ENCODE measurements around the gene SH3BP5.
"Not testable (repeated sequence)": the region's sequence is repeated elsewhere in the genome, so short reads cannot be mapped to it uniquely, and the experiment has no call there.

Gene SH3BP5

GRCh38 chr3:15332405-15333098 is at the start of gene SH3BP5:
Gene SH3BP5 (minus strand): TSS chr3:15332586. CDS start chr3:15332408, 178 bp downstream.
- no peak for DNase-seq (ENCODE audit: low read depth)

DNA sequence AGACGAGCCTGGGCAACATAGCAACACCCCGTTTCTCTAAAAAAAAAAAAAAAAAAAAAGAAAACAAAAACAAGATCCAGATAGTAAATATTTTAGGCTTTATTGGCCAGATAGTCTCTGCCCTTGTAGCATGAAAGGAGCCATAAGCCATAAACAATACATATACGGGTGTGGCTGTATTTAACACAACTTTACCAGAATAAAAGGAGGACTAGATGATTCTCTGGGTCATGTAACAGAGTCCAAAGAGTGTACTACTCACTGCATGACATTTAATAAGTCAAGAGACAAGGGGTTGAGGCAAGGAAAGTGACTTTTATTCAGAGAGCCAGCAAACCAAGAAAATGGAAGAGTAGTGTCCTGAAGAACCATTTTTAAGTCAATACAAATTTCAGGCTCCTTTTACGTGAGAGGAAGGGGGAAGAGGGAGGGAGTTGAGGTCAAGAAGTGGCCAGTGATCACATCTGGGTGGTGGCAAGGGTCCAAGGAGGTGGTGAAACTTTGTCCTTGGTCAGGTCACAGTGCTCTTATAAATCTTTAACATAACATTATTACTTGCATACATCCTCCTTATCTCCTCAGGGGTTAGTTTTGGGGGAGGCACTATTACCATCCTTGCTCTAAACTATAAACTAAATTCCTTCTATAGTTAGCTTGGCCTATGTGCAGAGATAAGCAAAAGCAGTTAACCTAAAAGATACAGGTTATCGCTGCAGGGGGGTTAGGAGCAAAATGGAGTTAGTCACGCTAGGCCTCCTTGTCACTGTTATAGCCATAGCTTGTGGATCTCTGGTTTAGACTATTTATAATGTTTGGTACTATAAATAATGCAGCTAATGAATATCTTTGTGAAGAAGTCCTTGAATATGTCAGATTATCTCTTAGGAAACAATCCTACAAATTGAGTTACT is 48.8 kb upstream of the SH3BP5 start:
- no peak for DNase-seq (ENCODE audit: low read depth)

DNA sequence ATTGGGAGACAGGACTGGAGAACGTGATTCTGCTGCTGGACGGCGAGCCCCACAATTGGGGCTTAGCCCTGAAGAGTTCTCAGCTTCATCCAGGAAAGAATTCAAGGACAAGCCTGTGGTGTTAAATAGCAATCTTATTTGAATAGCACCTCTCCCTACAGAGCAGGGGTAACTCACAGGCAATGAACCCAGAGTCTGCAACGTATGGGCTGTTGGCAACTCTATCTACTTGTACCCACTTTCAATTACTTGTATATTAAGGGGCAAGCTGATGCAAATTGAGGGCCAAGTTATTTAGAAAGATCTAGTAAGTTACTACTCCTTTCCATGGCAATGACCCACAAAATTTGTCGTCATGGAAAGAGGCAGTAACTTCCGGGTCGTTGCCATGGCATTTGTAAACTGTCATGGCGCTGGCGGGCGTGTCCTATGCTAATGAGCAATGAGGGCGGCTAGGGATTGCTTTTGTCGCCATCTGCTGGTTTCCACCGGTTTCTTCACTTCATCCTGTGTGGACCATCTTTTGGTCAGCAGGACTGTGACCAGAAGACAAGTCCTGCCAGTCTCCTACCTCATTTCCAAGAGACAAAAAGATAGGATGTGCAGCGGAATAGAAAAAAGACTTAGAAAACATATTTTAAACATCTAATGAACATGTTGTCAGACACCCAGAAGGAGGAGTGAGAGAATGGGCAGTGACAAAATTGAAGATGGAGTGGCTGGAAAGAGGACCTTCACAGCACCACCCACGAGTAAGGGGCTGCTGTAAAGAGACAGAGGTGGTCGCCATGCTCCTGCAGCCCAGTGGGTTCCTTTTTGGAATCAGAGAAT is 45.8 kb upstream of the SH3BP5 start:
- DNase-seq (ENCODE audit: low read depth), result peak; percentile 96

DNA sequence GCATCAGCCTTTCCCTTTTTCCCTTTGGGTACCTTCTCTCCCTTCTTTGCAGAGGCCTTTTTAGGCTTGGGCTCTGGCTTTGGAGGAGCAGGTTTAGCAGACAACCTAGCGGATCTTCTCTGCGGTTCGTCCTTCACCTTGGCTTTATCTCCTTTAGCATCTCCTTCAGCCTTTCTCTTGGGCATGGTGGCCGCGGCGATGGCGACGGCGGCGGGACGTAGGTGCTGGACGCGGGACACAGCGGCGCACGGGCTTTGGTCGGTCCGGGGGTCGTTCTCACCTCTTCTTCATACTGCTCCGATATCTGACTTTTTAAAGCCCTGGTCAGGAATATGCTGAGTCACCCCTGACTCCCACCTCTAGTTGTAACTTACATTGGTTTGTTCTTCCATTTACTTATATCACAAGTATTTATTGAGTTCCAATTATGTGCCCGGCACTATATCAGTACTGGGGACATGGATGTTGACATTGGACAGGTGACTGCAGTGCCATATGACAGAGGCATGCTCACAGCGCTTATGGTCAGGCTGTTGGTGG is 43.1 kb upstream of the SH3BP5 start:
- DNase-seq (ENCODE audit: low read depth), result no peak

- no peak for DNase-seq (ENCODE audit: low read depth)
These were observed 40.5 kb upstream of the SH3BP5 start for GRCh38 chr3:15372918-15373317.

- no peak for DNase-seq (ENCODE audit: low read depth)
These were observed 36.3 kb upstream of the SH3BP5 start for GRCh38 chr3:15368561-15369135.

GRCh38 chr3:15367059-15367458 is 34.7 kb upstream of the SH3BP5 start:
- DNase-seq (ENCODE audit: low read depth), result no peak

- DNase-seq (ENCODE audit: low read depth), result not testable (repeated sequence)
These were observed 31.7 kb upstream of the SH3BP5 start for GRCh38 chr3:15364078-15364477.

- DNase-seq (ENCODE audit: low read depth), result no peak
These were observed 29.3 kb upstream of the SH3BP5 start for GRCh38 chr3:15361494-15362214.

DNA sequence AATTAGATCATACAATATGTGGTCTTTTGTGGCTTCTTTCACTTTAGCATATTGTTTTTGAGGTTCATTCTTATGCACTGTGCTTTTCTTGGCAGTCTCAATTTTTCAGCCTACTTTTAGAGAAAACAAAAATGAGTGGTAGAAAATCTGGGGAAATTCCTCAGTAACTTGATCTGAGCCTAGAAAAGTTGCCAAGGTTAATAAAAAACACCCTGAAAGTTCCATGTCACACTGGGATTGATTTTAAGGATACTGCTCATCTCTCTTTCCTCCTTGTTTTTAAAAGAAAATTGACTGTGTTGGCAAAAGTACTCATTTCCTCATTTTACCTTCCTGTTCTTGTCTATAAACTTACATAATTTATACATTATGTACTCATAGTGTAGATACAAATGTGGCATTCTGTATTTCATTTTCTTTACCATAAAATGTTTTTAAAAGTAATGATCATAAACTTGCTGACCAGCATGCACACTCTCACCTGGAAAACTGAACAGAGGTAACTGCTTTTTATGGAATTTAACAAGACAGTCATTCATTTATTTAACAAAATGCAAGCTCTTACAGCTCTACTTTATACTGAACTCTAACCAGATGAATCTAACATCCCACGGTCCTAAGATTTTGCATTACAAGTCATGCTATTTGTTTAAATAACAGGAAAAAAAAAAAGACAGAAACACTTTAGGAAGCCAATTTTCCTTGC is 28.6 kb upstream of the SH3BP5 start:
- DNase-seq (ENCODE audit: low read depth), result peak; percentile 58

GRCh38 chr3:15359677-15360397 is 27.5 kb upstream of the SH3BP5 start:
- no peak for DNase-seq (ENCODE audit: low read depth)

DNA sequence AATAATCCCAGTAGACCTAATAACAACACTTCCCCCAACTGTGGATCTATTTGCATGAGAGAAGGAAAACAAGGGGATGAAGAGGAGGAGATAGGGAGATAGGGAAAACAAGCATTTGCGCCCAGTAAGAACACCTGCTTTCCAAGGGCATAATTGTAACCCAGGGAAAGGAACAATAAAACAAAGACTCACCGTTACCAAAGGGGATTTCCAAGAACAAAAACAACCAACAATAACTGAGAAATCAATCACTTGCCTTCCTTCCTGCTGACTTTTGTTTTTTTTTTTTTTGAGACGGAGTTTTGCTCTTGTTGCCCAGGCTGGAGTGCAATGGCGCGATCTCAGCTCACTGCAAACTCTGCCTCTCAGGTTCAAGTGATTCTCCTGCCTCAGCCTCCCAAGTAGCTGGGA is 24.3 kb upstream of the SH3BP5 start:
- DNase-seq (ENCODE audit: low read depth), result not testable (repeated sequence)

- no peak for DNase-seq (ENCODE audit: low read depth)
These were observed 23.8 kb upstream of the SH3BP5 start for GRCh38 chr3:15356176-15356575.

GRCh38 chr3:15355086-15355485 is 22.7 kb upstream of the SH3BP5 start:
- DNase-seq (ENCODE audit: low read depth), result no peak

GRCh38 chr3:15354485-15354884 is 22.1 kb upstream of the SH3BP5 start:
- DNase-seq (ENCODE audit: low read depth), result no peak

- DNase-seq (ENCODE audit: low read depth), result no peak
These were observed 17.8 kb upstream of the SH3BP5 start for GRCh38 chr3:15350141-15350540.

- DNase-seq (ENCODE audit: low read depth), result not testable (repeated sequence)
These were observed 17.1 kb upstream of the SH3BP5 start for GRCh38 chr3:15349438-15349837.

GRCh38 chr3:15348246-15348645 is 15.9 kb upstream of the SH3BP5 start:
- DNase-seq (ENCODE audit: low read depth), result no peak

GRCh38 chr3:15347737-15348110 is 15.3 kb upstream of the SH3BP5 start:
- DNase-seq (ENCODE audit: low read depth), result no peak

Measured in fibroblast of the conjunctiva (primary cell).